HG03175 (cell line): Measurements from ENCODE around the gene SNX25.
"Not testable (repeated sequence)": the region's sequence is repeated elsewhere in the genome, so short reads cannot be mapped to it uniquely, and the experiment has no call there.

Experiments used
- ATAC-seq: cut with Tn5 transposase; IDR thresholded peaks from one replicate; pipeline ENCODE4 v1.9.1; 2021; ENCODE audit warnings: mild to moderate bottlenecking, moderate library complexity; ENCODE audit not compliant: unreplicated experiment

SNX25 gene

GRCh38 chr4:185227713-185228278, 18.4 kb downstream of the SNX25 start:
- no peak for ATAC-seq

GRCh38 chr4:185229021-185229818, 19.8 kb downstream of the SNX25 start:
- ATAC-seq = no peak

- no peak for ATAC-seq
Observed at GRCh38 chr4:185232370-185232769, 23.0 kb downstream of the SNX25 start.

DNA sequence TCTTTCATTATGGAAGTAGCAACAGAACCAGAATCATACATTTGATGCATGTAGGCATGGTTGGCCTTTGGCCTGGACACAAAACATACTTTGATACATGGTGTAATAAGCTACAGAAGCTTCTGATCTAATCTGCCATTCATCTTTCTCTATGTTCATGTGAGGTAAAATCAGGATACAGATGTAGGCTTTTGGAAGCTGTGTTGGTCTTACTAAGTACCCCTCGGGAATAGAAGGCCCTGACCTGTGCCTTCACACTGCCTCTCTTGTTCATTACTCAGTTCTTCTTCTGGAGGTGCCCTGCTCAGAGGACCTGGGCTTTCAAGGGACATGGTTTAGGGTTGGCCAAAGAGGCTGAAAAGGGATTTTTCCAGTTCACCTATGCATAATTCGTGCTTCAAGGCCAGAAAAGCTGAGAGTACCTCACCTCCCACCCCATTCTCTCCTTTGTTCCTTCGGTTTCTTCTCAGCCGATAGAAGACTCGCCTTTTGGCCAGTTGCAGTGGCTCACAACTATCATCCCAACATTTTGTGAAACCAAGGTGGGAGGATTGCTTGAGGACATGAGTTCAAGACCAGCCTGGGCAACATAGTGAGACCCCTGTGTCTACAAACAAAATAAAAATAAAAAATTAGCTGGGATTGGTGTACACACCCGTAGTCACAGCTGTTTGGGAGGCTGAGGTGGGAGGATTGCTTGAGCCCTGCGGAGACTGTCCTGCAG, 25.9 kb downstream of the SNX25 start:
- ATAC-seq = no peak

DNA sequence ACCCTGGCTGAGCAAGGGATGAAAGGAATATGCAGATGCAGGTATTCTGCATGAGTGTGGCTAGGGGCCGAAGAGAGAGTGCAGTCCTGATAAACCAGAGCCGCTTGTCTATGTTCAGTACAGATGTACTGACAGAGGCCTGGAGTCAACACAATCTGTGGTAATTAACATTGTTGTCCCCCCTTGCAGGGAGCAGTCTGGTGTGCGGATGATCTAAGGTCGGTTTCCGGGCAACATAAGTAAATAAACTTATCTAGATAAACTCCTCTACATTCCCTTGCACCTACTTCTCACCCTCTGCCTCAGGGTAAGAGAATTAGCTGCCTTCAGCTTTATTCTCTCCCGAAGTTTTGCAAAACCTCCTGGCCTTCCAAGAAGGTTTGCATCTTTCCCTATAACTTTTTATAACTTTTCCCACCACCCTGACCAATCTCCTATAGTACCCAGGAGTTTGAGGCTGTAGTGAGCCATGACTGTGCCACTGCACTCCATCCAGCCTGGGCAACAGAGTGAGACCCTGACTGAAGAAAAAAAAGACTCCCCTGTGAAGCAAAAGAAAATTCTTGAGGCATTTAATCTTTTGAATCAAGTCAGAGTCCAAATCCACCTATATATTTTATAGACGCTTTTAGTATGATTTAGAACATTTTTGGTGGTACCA, 26.6 kb downstream of the SNX25 start:
- ATAC-seq = no peak

GRCh38 chr4:185237175-185237574, 27.8 kb downstream of the SNX25 start:
- ATAC-seq = no peak

GRCh38 chr4:185238215-185238681, 28.9 kb downstream of the SNX25 start:
- ATAC-seq = no peak

GRCh38 chr4:185238750-185239149, 29.4 kb downstream of the SNX25 start:
- no peak for ATAC-seq

DNA sequence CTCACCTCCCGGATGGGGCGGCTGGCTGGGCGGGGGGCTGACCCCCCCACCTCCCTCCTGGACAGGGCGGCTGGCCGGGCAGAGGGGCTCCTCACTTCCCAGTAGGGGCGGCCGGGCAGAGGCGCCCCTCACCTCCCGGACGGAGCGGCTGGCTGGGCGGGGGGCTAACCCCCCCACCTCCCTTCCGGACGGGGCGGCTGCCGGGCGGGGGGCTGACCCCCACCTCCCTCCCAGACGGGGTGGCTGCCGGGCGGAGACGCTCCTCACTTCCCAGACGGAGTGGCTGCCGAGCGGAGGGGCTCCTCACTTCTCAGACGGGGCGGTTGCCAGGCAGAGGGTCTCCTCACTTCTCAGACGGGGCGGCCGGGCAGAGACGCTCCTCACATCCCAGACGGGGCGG, 31.1 kb downstream of the SNX25 start:
- ATAC-seq = not testable (repeated sequence)

DNA sequence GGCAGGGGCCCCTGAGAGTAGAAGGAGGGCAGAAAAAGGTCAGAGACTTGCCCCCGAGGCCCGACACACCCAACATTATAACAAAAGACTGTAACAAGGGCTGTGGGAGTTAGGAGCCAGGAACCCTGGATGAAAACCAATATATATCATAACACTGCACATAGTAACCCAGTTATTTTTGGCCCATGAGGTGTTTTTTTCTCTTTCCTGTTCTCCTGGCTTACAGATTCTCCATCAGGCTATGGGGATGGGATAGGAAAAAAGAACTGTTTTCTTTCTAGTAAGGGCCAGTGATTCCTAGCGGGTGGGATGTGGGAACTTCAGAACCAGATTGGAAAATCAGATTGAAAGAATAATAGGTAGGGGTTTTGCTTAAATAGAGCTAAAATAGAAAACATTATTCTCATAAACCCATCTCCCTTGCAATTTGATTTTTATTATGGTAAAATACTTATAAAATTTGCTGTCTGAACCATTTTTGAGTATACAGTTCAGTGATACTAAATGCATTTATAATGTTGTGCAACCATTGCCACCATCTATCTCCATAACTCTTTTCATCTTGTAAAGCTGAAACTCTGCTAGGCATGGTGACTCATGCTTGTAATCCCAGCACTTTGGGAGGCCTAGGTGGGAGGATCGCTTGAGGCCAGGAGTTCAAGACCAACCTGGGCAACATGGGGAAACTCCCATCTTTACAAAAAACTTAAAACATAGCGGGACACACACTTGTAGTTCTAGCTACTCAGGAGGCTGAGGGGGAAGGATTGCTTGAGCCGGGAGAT, 33.5 kb downstream of the SNX25 start:
- ATAC-seq = no peak

GRCh38 chr4:185243879-185244278, 34.5 kb downstream of the SNX25 start:
- ATAC-seq = no peak

- no peak for ATAC-seq
Observed at GRCh38 chr4:185244763-185245162, 35.4 kb downstream of the SNX25 start.

- no peak for ATAC-seq
Observed at GRCh38 chr4:185246453-185246852, 37.1 kb downstream of the SNX25 start.

- no peak for ATAC-seq
Observed at GRCh38 chr4:185247151-185247550, 37.8 kb downstream of the SNX25 start.

DNA sequence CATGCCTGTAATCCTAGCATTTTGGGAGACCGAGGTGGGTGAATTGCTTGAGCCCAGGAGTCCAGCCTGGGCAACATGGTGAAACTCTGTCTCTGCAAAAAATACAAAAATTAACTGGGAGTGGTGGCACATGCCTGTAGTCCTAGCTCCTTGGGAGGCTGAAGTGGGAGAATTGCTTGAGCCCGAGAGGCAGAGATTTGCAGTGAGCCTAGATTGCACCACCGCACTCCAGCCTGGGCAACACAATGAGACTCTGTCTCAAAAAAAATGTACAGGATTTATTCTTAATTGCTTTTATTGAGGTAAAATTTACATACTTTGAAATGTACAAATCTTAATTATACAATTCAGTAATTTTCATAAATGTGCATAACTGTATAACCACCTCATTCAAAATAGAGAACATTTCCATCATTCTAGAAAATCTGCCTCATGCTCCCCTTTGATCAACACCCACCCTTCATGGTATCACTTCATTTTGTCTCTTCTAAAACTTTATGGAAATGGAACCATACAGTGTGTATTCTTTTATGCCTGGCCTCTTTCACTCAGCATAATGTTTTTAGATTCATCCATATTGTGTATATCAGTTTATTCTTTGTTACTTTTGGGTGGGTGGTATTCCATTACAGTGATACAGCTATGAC, 39.1 kb downstream of the SNX25 start:
- no peak for ATAC-seq

- ATAC-seq = no peak
Observed at GRCh38 chr4:185249105-185249504, 39.7 kb downstream of the SNX25 start.

DNA sequence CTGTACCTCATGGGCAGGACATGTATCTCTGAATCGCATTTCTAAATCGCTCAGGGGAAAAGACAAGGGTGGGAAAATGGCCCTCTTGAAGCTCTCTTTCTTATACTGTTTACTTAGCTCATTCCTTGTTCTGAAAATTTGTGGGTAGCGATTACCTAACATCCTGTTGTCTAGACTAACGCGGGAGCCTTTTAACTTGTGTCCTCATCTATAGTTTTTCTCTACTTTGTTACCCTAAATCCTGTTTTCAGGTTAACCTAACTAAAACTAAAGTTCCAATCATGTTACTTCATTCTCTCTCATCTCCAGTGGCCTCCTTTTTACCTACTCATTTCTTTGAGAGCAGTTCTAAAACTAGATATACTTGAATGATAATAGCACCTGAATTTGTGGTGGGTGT, 45.0 kb downstream of the SNX25 start:
- ATAC-seq = no peak

- ATAC-seq = no peak
Observed at GRCh38 chr4:185255868-185256267, 46.5 kb downstream of the SNX25 start.

- no peak for ATAC-seq
Observed at GRCh38 chr4:185256446-185256845, 47.0 kb downstream of the SNX25 start.

GRCh38 chr4:185257086-185257485, 47.7 kb downstream of the SNX25 start:
- ATAC-seq = no peak
